Adrenal gland (tissue), 5 donors: ENCODE results near the gene POLD2.

Experiments
- CTCF ChIP-seq, 6 experiments: fragments of 450-650 bp in 4 of 6; fragments of 200-600 bp in 2 of 6; sonication (generic) in 1 of 6; IDR thresholded peaks; 1 replicate in 5 of 6; 2 replicates in 1 of 6; pipeline versions ENCODE4 v1.5.1 to v1.8.0; 2016 to 2021; ENCODE audit warnings: antibody characterized with exemption in 6 of 6, mild to moderate bottlenecking in 2 of 6, moderate library complexity in 1 of 6
- POLR2A ChIP-seq, 2 donors: fragments of 450-650 bp; IDR thresholded peaks; one replicate each; pipeline ENCODE4 v1.6.1; 2017; ENCODE audit warnings: antibody characterized with exemption in 2 of 2, mild to moderate bottlenecking in 2 of 2, moderate library complexity in 1 of 2
- donor health status: DM: no; HTN: no; CAD: no.

GRCh38 chr7:44139311-44140010 lies 16.1 kb upstream of the POLD2 start:
- TF ChIP-seq POLR2A (IDR thresholded peaks at IDR 0.05) (no peak), CTCF (IDR thresholded peaks at IDR 0.05) (no peak)
